DOHH2 (cell line): ENCODE measurements around the gene DNAI2.

Experiments
- CTCF ChIP-seq: fragments of 200-600 bp; sonication (generic); IDR thresholded peaks from one replicate; pipeline ENCODE4 v1.5.1; 2014; ENCODE audit warnings: antibody characterized with exemption, mild to moderate bottlenecking, low read depth, low read length; ENCODE audit not compliant: poor library complexity, severe bottlenecking
- EZH2phosphoT487 ChIP-seq: fragments of 200-600 bp; sonication (generic); IDR thresholded peaks from 2 replicates; pipeline ENCODE4 v1.6.1; 2017; ENCODE audit warnings: borderline replicate concordance, mild to moderate bottlenecking, antibody characterized with exemption, low read length, moderate library complexity, mixed read lengths

DNA sequence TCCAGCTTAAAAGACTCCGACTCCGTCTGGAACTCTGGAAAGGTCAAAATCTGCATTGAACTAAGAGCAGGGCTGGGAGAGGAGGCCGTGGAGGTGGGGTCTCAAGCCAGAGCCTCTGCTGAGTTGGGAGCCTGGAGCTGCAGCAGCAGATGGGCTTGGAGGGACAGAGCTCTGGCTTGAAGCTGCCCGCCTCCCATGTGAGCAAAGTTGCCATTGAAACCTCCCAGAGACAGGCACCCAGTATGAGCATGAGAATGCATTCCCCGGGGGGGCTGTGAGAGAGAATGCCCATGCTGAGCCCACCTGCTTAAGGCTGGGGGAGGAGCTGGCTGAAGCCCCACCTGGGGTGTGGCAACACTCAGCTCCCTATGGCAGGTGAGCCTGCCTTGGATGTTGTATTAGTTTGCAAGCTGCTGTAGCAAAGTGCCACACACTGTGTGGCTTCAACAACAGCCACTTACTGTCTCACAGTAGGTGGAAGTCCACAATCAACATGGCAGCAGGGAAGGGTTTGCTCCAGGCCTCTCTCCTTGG, 61.6 kb downstream of the DNAI2 start:
- TF ChIP-seq CTCF (no peak), EZH2phosphoT487 (no peak)
